Hepatocyte (in vitro differentiated cells): ENCODE results near the gene TNFRSF13B.

Experiments used
- CTCF ChIP-seq: fragments of 200-600 bp; sonication (generic); IDR thresholded peaks from 2 replicates; pipeline ENCODE4 v1.5.1; 2016; ENCODE audit warnings: antibody characterized with exemption, mild to moderate bottlenecking; ENCODE audit not compliant: poor library complexity
- EZH2 ChIP-seq: fragments of 200-600 bp; sonication (generic); IDR thresholded peaks from 2 replicates; pipeline ENCODE4 v1.6.1; 2016; ENCODE audit warnings: antibody characterized with exemption, mild to moderate bottlenecking, borderline replicate concordance
- EZH2phosphoT487 ChIP-seq: fragments of 200-600 bp; sonication (generic); IDR thresholded peaks from one replicate; pipeline ENCODE4 v1.6.1; 2018; ENCODE audit warnings: antibody characterized with exemption, mild to moderate bottlenecking, low read depth, moderate library complexity; ENCODE audit not compliant: unreplicated experiment, severe bottlenecking

DNA sequence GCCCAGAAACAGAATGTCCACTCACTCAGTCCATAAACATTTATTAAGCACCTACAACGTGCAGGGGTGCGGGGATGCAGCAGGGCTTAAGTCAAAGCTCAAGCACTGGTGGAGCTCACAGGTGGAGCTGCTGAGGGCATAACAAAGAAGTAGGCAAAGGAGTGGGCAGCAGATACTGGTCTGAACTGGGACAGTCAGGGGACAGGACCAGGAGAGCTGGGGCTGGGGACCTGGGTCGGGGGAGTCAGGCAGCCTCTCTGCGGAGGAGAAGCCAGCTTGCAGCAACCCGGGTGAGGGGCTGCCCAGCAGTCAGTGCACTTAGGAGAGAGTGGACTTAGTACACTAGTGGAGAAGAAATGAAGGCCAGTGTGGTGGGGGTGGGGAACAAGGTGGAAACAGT lies 10.0 kb upstream of the TNFRSF13B start:
- TF ChIP-seq EZH2, result no peak
- TF ChIP-seq CTCF, result no peak
- no peak for TF ChIP-seq EZH2phosphoT487
